CD4-positive, alpha-beta memory T cell (primary cell): ENCODE measurements around the gene TREML2. TPM values are rescaled to one million over a fixed set of nuclear protein-coding genes. Genes with fewer than 3 reads are reported as not detected.
A peak's percentile ranks its signal among the peaks of the same experiment; 100 is the strongest.
"Not testable (repeated sequence)": the region's sequence is repeated elsewhere in the genome, so short reads cannot be mapped to it uniquely, and the experiment has no call there.

ENCODE experiments used
- CTCF ChIA-PET: fragments of 350-600 bp; sonication (Branson Sonifier 250); formaldehyde crosslinking; loops from one replicate; lab custom pipeline; 2021; ENCODE audit warnings: inconsistent platforms; ENCODE audit not compliant: partially characterized antibody; lab: Charles Lee
- POLR2A ChIA-PET: fragments of 350-600 bp; sonication (Branson Sonifier 250); formaldehyde crosslinking; loops from one replicate; lab custom pipeline; 2021; ENCODE audit not compliant: partially characterized antibody; lab: Charles Lee
- DNase-seq, 5 donors: peaks; one replicate each; pipeline versions ENCODE4 v3.0.0 to v3.0.0-alpha.2; 2020 to 2022; ENCODE audit warnings: mixed read lengths in 1 of 5
- H3K27ac ChIP-seq: one replicate; pipeline ENCODE4 v1.7.0; 2013; ENCODE audit warnings: low read depth, low read length
- H3K27me3 ChIP-seq: 2 replicates; pipeline ENCODE4 v1.7.0; 2013; ENCODE audit warnings: mild to moderate bottlenecking, low read length, moderate library complexity; ENCODE audit not compliant: insufficient read depth
- H3K36me3 ChIP-seq: 2 replicates; pipeline ENCODE4 v1.7.0; 2013; ENCODE audit warnings: mild to moderate bottlenecking, low read length, moderate library complexity; ENCODE audit not compliant: insufficient read depth
- H3K4me1 ChIP-seq: 2 replicates; pipeline ENCODE4 v1.7.0; 2013; ENCODE audit warnings: mild to moderate bottlenecking, low read length, moderate library complexity; ENCODE audit not compliant: insufficient read depth
- H3K4me3 ChIP-seq, 2 donors: one replicate each; pipeline ENCODE4 v1.7.0; 2013; ENCODE audit warnings: low read length in 2 of 2, mild to moderate bottlenecking in 1 of 2
- H3K9me3 ChIP-seq, 2 donors: one replicate each; pipeline ENCODE4 v1.7.0; 2013; ENCODE audit warnings: low read length in 2 of 2, control low read depth in 1 of 2; ENCODE audit not compliant: control insufficient read depth in 1 of 2
- H3K27ac Mint-ChIP-seq, 7 donors: one replicate each; pipeline ENCODE4 v1.8.0; 2020 to 2021; ENCODE audit warnings: mixed read lengths in 7 of 7, mild to moderate bottlenecking in 6 of 7, inconsistent platforms in 3 of 7, moderate library complexity in 3 of 7
- H3K27me3 Mint-ChIP-seq, 2 donors: one replicate each; pipeline ENCODE4 v1.8.0; 2020 to 2021; ENCODE audit warnings: mixed read lengths in 2 of 2
- H3K36me3 Mint-ChIP-seq, 2 donors: one replicate each; pipeline ENCODE4 v1.8.0; 2020 to 2021; ENCODE audit warnings: mixed read lengths in 2 of 2, inconsistent platforms in 1 of 2, mild to moderate bottlenecking in 1 of 2
- H3K4me1 Mint-ChIP-seq, 4 donors: one replicate each; pipeline ENCODE4 v1.8.0; 2020 to 2021; ENCODE audit warnings: mixed read lengths in 4 of 4, mild to moderate bottlenecking in 1 of 4
- H3K4me3 Mint-ChIP-seq, 8 donors: one replicate each; pipeline ENCODE4 v1.8.0; 2020 to 2021; ENCODE audit warnings: mixed read lengths in 8 of 8, mild to moderate bottlenecking in 7 of 8, moderate library complexity in 6 of 8, inconsistent platforms in 3 of 8
- H3K9me3 Mint-ChIP-seq, 8 donors: one replicate each; pipeline ENCODE4 v1.8.0; 2020 to 2021; ENCODE audit warnings: mixed read lengths in 8 of 8, mild to moderate bottlenecking in 5 of 8, inconsistent platforms in 3 of 8, moderate library complexity in 1 of 8
- intact Hi-C: fragments of 100-400 bp; cut with micrococcal nuclease; formaldehyde crosslinking; loops from one replicate; pipeline ENCODE4 v1.15.1; 2023
- polyA plus RNA-seq, 2 donors: library from polyadenylated mRNA; unstranded; fragments of 300-500 nt; fragmentation: Illumina TruSeq; gene quantifications; one replicate each; pipeline ENCODE4 v1.2.3, GENCODE V29; 2021
- total RNA-seq, 2 experiments: library from RNA; stranded (reverse); gene quantifications; one replicate each; pipeline ENCODE4 v1.2.3, GENCODE V29; 2021

Gene TREML2
- total RNA-seq: under 1 TPM; 0.35 to 0.39 TPM
- polyA plus RNA-seq: 1 to 10 TPM; 1.6 to 4.8 TPM

- H3K4me1 Mint-ChIP-seq: peaks cover 52 to 89% (median 64%) of the 10 kb centered on the region in 4 donors
- Histone ChIP-seq H3K27ac (peak within 1 kb of the TSS; percentile 78), H3K9me3 (no peaks in the 10 kb centered on the region), H3K36me3 (no peaks in the 10 kb centered on the region), H3K27me3 (no peaks in the 10 kb centered on the region), H3K4me1 (peaks cover 61% of the 10 kb centered on the region), H3K4me3 (peak within 1 kb of the TSS; percentile 5 to 37)
- no peaks in the 10 kb centered on the region for H3K27me3 Mint-ChIP-seq
- peak within 1 kb of the TSS; percentile 68 to 86 (median 78) for H3K4me3 Mint-ChIP-seq
- peaks cover 2 to 11% of the 10 kb centered on the region in 2 donors for H3K36me3 Mint-ChIP-seq
- H3K27ac Mint-ChIP-seq: peak within 1 kb of the TSS; percentile 94 to 98 (median 97)
- intact Hi-C loops: loop anchor here (1.0 to 2.0 kb wide), 2 partner anchors 98 to 129 kb away; partner anchors contain the start of genes NFYA and OARD1
- CTCF ChIA-PET: interaction anchor here (0.8 to 3.2 kb wide), 10 partner anchors 9 to 162 kb away, joined by 3 to 18 read pairs (median 4); partner anchors contain the start of genes NFYA, OARD1 and UNC5CL
- no peak for DNase-seq
- POLR2A ChIA-PET: interaction anchor here (0.8 to 1.8 kb wide), 5 partner anchors 18 to 145 kb away, joined by 3 to 15 read pairs (median 7); partner anchors contain the start of genes NFYA and OARD1
- H3K9me3 Mint-ChIP-seq: peaks cover 0 to 3% (median 0%) of the 10 kb centered on the region in 8 donors
Measured at GRCh38 chr6:41200901-41201763, at the start of gene TREML2. TSS of gene TREML2 (minus strand) at chr6:41201149. CDS start at chr6:41201008, 141 bp downstream.

DNA sequence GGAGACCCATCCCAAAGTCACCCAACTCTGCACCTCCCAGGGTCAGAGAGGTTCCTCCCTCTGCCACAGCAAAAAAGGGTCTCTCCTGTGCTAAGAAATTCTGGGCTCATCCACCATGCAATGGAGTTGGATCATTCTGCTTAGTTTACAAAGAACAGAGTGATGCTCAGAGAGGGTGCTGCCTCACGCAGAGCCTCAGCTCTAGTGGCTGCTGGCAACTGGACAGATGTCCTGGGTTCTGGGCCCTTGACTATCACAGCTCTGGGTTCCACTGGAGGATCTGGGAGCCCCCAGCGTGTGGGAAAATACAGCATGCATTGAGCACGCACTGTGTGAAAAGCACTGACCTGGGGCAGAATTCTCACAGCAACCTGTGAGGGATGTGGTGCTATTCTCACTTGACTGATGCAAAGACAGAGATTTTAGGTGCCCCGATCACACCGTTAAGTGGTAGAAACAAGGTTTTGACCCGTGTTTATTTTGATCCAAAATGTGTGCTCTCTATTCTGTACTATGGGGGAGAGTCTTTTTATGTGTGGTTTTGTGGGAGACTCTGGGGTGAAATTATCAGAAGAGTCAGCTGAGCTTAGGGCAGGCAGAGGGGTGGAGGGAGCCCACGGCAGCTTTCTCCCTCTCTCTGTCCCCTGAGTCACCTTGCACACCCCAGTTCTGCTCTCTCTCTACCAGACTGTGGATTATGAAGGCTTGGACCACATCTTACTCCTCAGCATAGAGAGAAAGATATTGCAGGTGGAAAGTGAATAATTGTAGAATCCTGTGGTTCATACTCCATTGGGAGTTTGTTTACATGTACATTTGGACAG lies 47.1 kb upstream of the TREML2 start:
- Mint-ChIP-seq H3K27me3 (peaks cover 0 to 7% of the 10 kb centered on the region in 2 donors), H3K4me1 (peaks cover 13 to 18% (median 16%) of the 10 kb centered on the region in 4 donors), H3K4me3 (no peak overlapping the region), H3K36me3 (no peaks in the 10 kb centered on the region), H3K27ac (peak overlapping the region in 3 of 7 donors; percentile 9 to 34 (median 30)), H3K9me3 (peaks cover 0 to 3% (median 0%) of the 10 kb centered on the region in 8 donors)
- Histone ChIP-seq H3K9me3 (no peaks in the 10 kb centered on the region), H3K27ac (no peak overlapping the region), H3K4me1 (peaks cover 9% of the 10 kb centered on the region), H3K36me3 (no peaks in the 10 kb centered on the region), H3K27me3 (peaks cover 5% of the 10 kb centered on the region), H3K4me3 (no peak overlapping the region)
- POLR2A ChIA-PET: no interaction called here
- intact Hi-C loops: no loop called here
- DNase-seq: no peak
- CTCF ChIA-PET: no interaction called here

DNA sequence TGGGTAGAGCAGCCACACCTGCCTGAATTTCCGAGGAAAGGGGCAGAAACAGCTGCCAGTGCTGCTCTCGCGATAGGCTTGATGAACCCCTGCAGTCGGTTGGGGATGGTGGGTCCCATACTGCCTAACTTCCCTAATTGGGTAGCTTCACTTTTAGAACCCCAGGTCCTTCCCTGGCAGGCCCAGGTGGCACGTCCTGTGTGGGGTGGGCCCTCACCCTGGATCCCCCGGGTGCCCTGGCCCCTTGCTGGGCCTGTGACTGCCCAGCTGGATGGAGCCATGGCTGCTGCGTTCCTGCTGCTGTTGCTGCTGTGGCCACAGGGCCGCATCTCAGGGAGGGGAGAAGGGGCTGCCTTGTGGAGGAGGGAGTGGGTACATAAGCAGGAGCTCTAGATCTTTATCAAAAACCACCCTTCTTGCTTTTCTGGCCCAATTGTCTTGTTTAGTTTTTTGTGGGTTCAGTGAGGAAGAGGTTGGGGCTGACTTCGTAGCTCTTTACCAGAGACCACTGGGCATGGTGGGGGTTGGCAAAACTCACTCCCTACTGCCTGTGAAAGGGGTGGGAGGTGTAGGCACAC lies 46.4 kb upstream of the TREML2 start:
- Histone ChIP-seq H3K36me3 (no peaks in the 10 kb centered on the region), H3K4me1 (peaks cover 9% of the 10 kb centered on the region), H3K4me3 (no peak overlapping the region), H3K9me3 (no peaks in the 10 kb centered on the region), H3K27ac (no peak overlapping the region), H3K27me3 (peaks cover 5% of the 10 kb centered on the region)
- DNase-seq: no peak
- H3K36me3 Mint-ChIP-seq: no peaks in the 10 kb centered on the region
- H3K27ac Mint-ChIP-seq: peak overlapping the region in 4 of 7 donors; percentile 9 to 60 (median 30)
- H3K9me3 Mint-ChIP-seq: peaks cover 0 to 3% (median 0%) of the 10 kb centered on the region in 8 donors
- H3K27me3 Mint-ChIP-seq: peaks cover 0 to 5% of the 10 kb centered on the region in 2 donors
- CTCF ChIA-PET: no interaction called here
- no peak overlapping the region for H3K4me3 Mint-ChIP-seq
- peaks cover 13 to 18% (median 16%) of the 10 kb centered on the region in 4 donors for H3K4me1 Mint-ChIP-seq
- POLR2A ChIA-PET: no interaction called here
- intact Hi-C loops: no loop called here

DNA sequence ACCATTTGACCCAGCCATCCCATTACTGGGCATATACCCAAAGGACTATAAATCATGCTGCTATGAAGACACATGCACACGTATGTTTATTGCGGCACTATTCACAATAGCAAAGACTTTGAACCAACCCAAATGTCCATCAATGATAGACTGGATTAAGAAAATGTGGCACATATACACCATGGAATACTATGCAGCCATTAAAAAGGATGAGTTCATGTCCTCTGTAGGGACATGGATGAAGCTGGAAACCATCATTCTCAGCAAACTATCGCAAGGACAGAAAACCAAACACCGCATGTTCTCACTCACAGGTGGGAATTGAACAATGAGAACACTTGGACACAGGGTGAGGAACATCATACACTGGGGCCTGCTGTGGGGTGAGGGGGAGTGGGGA lies 45.6 kb upstream of the TREML2 start:
- H3K4me1 Mint-ChIP-seq: peaks cover 15 to 18% (median 16%) of the 10 kb centered on the region in 4 donors
- H3K27ac ChIP-seq, H3K9me3 Mint-ChIP-seq, H3K27me3 Mint-ChIP-seq, H3K36me3 Mint-ChIP-seq, H3K27ac Mint-ChIP-seq, CTCF ChIA-PET, H3K27me3 ChIP-seq, POLR2A ChIA-PET, H3K4me1 ChIP-seq, H3K4me3 ChIP-seq, H3K9me3 ChIP-seq, H3K4me3 Mint-ChIP-seq, H3K36me3 ChIP-seq, intact Hi-C loops, DNase-seq: not testable (repeated sequence)

- no peak overlapping the region for H3K4me3 ChIP-seq
- Mint-ChIP-seq H3K27ac (no peak overlapping the region), H3K9me3 (peaks cover 0 to 4% (median 0%) of the 10 kb centered on the region in 8 donors), H3K4me3 (no peak overlapping the region), H3K27me3 (peaks cover 26 to 34% of the 10 kb centered on the region in 2 donors), H3K36me3 (no peaks in the 10 kb centered on the region), H3K4me1 (peaks cover 0 to 4% (median 3%) of the 10 kb centered on the region in 4 donors)
- POLR2A ChIA-PET: no interaction called here
- H3K4me1 ChIP-seq: no peaks in the 10 kb centered on the region
- no peak overlapping the region for H3K27ac ChIP-seq
- DNase-seq: no peak
- H3K36me3 ChIP-seq: no peaks in the 10 kb centered on the region
- CTCF ChIA-PET: interaction anchor here (0.9 to 1.1 kb wide), 2 partner anchors 48 to 56 kb away, joined by 3 read pairs; no protein-coding TSS in a partner anchor
- intact Hi-C loops: no loop called here
- peaks cover 11% of the 10 kb centered on the region for H3K27me3 ChIP-seq
- H3K9me3 ChIP-seq: no peaks in the 10 kb centered on the region
Measured at GRCh38 chr6:41239467-41240159, 38.7 kb upstream of the TREML2 start.

DNA sequence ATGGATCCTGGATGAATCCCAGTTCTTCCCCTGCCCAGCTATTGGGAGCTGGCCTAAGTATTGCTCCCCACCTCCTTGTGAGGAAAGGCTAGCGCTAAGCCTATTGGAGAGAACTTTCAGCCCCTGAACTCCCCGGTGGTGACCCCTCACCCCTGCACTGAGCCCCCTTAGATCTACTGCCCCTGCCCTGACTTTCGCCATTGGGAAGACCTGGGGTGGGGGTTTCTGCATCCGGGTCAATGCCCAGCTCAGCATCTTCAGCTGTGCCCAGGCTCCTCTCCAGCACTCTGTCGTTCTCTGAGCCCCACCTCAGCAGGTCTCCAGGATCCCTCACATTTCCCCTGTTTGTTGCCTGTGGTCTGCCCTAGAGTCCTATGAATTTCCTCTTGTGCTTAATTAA lies 36.2 kb upstream of the TREML2 start:
- H3K27me3 ChIP-seq: peaks cover 11% of the 10 kb centered on the region
- H3K9me3 ChIP-seq: no peaks in the 10 kb centered on the region
- Mint-ChIP-seq H3K36me3 (no peaks in the 10 kb centered on the region), H3K27me3 (peaks cover 22 to 34% of the 10 kb centered on the region in 2 donors), H3K9me3 (peaks cover 0 to 4% (median 0%) of the 10 kb centered on the region in 8 donors), H3K27ac (no peak overlapping the region), H3K4me1 (peaks cover 0 to 4% (median 3%) of the 10 kb centered on the region in 4 donors), H3K4me3 (no peak overlapping the region)
- intact Hi-C loops: no loop called here
- no peak for DNase-seq
- no peaks in the 10 kb centered on the region for H3K4me1 ChIP-seq
- POLR2A ChIA-PET: no interaction called here
- no peaks in the 10 kb centered on the region for H3K36me3 ChIP-seq
- CTCF ChIA-PET: interaction anchor here (1.8 kb wide), 1 partner anchor 55 kb away, joined by 4 read pairs; no protein-coding TSS in a partner anchor
- H3K4me3 ChIP-seq: no peak overlapping the region
- H3K27ac ChIP-seq: no peak overlapping the region
